Omental fat pad (tissue), 4 donors: ENCODE results near the gene ZFYVE26. TPM values are rescaled to one million over a fixed set of nuclear protein-coding genes. Genes with fewer than 3 reads are reported as not detected.

Source experiments
- ATAC-seq: fragments of 150-250 bp; one replicate; pipeline ENCODE4 v1.9.1; 2016; ENCODE audit warnings: mild to moderate bottlenecking, moderate library complexity; ENCODE audit not compliant: low FRiP score
- DNase-seq: peaks from one replicate; pipeline ENCODE4 v3.0.0-alpha.2; 2019; ENCODE audit warnings: low spot score
- CTCF ChIP-seq, 3 donors: fragments of 450-650 bp; IDR thresholded peaks; one replicate each; pipeline ENCODE4 v1.5.1; 2016 to 2017; ENCODE audit warnings: antibody characterized with exemption in 3 of 3, mild to moderate bottlenecking in 3 of 3, moderate library complexity in 2 of 3
- total RNA-seq, 4 donors: library from RNA; depleted of rRNA; stranded (reverse); fragments of >200 nt; gene quantifications; one replicate each; pipeline ENCODE4 v1.1.0, GENCODE V29; 2016

The ZFYVE26 gene
- total RNA-seq, 4 donors from 2014 or later, result 24.1 to 33.7 (median 25.0) TPM

- ATAC-seq (no peak), DNase-seq (no peak)
- no peak for TF ChIP-seq CTCF (IDR thresholded peaks at IDR 0.05)
These were observed 56.5 kb downstream of the ZFYVE26 start for GRCh38 chr14:67759916-67760315.

GRCh38 chr14:67757175-67757574 is 59.2 kb downstream of the ZFYVE26 start:
- DNase-seq (no peak), ATAC-seq (no peak)
- TF ChIP-seq CTCF (IDR thresholded peaks at IDR 0.05), result no peak

- ATAC-seq, result no peak
- DNase-seq, result no peak
- no peak for TF ChIP-seq CTCF (IDR thresholded peaks at IDR 0.05)
These were observed 59.9 kb downstream of the ZFYVE26 start for GRCh38 chr14:67756496-67756895.

- DNase-seq (no peak), ATAC-seq (no peak)
- no peak for TF ChIP-seq CTCF (IDR thresholded peaks at IDR 0.05)
These were observed 66.9 kb downstream of the ZFYVE26 start for GRCh38 chr14:67749341-67750084.

GRCh38 chr14:67748312-67748711 is 68.1 kb downstream of the ZFYVE26 start:
- TF ChIP-seq CTCF (IDR thresholded peaks at IDR 0.05), result no peak
- DNase-seq (no peak), ATAC-seq (no peak)

GRCh38 chr14:67746927-67747326 is 69.5 kb downstream of the ZFYVE26 start:
- DNase-seq (no peak), ATAC-seq (no peak)
- TF ChIP-seq CTCF (IDR thresholded peaks at IDR 0.05), result no peak

GRCh38 chr14:67744046-67744445 is 72.3 kb downstream of the ZFYVE26 start:
- TF ChIP-seq CTCF (IDR thresholded peaks at IDR 0.05), result no peak
- no peak for DNase-seq
- no peak for ATAC-seq
